A549 (cell line): ENCODE data around the gene HSPB2.

Source experiments
- CEBPB ChIP-seq, 2 experiments: fragments of >200 bp in 1 of 2; sonication (Bioruptor Twin) in 1 of 2; formaldehyde crosslinking in 1 of 2; IDR thresholded peaks; 2 replicates each; pipeline ENCODE4 v1.6.1; 2012 to 2016
- HEYL ChIP-seq: fragments of 250-450 bp; sonication (Bioruptor Pico); IDR thresholded peaks from 2 replicates; pipeline ENCODE4 v1.8.0; 2021; ENCODE audit warnings: mild to moderate bottlenecking, moderate library complexity

GRCh38 chr11:111933872-111934271 is 21.3 kb downstream of the HSPB2 start:
- TF ChIP-seq CEBPB (IDR thresholded peaks at IDR 0.05) (peak in 1 of 2 experiments; percentile 21; a peak in 1 of 4 replicates), HEYL (CRISPR knock-in tag) (no peak)
